ENCODE results near the gene PPME1.

Gene PPME1

GRCh38 chr11:74232311-74232950 lies 61.3 kb downstream of the PPME1 start:
- DNase-seq: no peak

- DNase-seq: no peak
These were observed 62.6 kb downstream of the PPME1 start for GRCh38 chr11:74233683-74234082.

- no peak for DNase-seq
These were observed 64.0 kb downstream of the PPME1 start for GRCh38 chr11:74235121-74235520.

- DNase-seq: no peak
These were observed 66.5 kb downstream of the PPME1 start for GRCh38 chr11:74237541-74237940.

GRCh38 chr11:74238243-74238642 lies 67.2 kb downstream of the PPME1 start:
- no peak for DNase-seq

GRCh38 chr11:74248469-74248868 lies 77.4 kb downstream of the PPME1 start:
- no peak for DNase-seq

- no peak for DNase-seq
These were observed 78.4 kb downstream of the PPME1 start for GRCh38 chr11:74249496-74249895.

- DNase-seq: no peak
These were observed 82.3 kb downstream of the PPME1 start for GRCh38 chr11:74253361-74253760.

- peak; percentile 12 for DNase-seq
These were observed 84.8 kb downstream of the PPME1 start for GRCh38 chr11:74255741-74256375.

GRCh38 chr11:74256378-74257133 lies 85.5 kb downstream of the PPME1 start:
- no peak for DNase-seq

- DNase-seq: no peak
These were observed 87.0 kb downstream of the PPME1 start for GRCh38 chr11:74257959-74258553.

- no peak for DNase-seq
These were observed 91.6 kb downstream of the PPME1 start for GRCh38 chr11:74262725-74263124.

GRCh38 chr11:74265256-74265655 lies 94.2 kb downstream of the PPME1 start:
- DNase-seq: no peak

- DNase-seq: no peak
These were observed 95.9 kb downstream of the PPME1 start for GRCh38 chr11:74267014-74267413.

GRCh38 chr11:74268456-74268855 lies 97.4 kb downstream of the PPME1 start:
- no peak for DNase-seq

GRCh38 chr11:74269161-74269811 lies 98.2 kb downstream of the PPME1 start:
- DNase-seq: no peak

- DNase-seq: no peak
These were observed 101.2 kb downstream of the PPME1 start for GRCh38 chr11:74272276-74272675.

- DNase-seq: no peak
These were observed 105.5 kb downstream of the PPME1 start for GRCh38 chr11:74276581-74276980.

GRCh38 chr11:74278103-74278502 lies 107.0 kb downstream of the PPME1 start:
- no peak for DNase-seq

GRCh38 chr11:74278721-74279161 lies 107.7 kb downstream of the PPME1 start:
- DNase-seq: no peak

- no peak for DNase-seq
These were observed 108.2 kb downstream of the PPME1 start for GRCh38 chr11:74279256-74279655.

GRCh38 chr11:74280494-74280893 lies 109.4 kb downstream of the PPME1 start:
- no peak for DNase-seq

- DNase-seq: no peak
These were observed 111.3 kb downstream of the PPME1 start for GRCh38 chr11:74282421-74282820.
